Loucy (cell line): Measurements from ENCODE around the gene GDF2.

Experiments used
- CTCF ChIP-seq: fragments of 200-600 bp; sonication (generic); conservative IDR thresholded peaks from 2 replicates; pipeline ENCODE4 v1.5.1; 2014; ENCODE audit warnings: mild to moderate bottlenecking, antibody characterized with exemption, low read length
- EZH2phosphoT487 ChIP-seq: fragments of 200-600 bp; IDR thresholded peaks from 2 replicates; pipeline ENCODE4 v1.6.1; 2018; ENCODE audit warnings: antibody characterized with exemption, mild to moderate bottlenecking, moderate library complexity, borderline replicate concordance

GRCh38 chr10:47326927-47327330 lies 4.7 kb downstream of the GDF2 start:
- no peak for TF ChIP-seq CTCF
- TF ChIP-seq EZH2phosphoT487 = no peak
